ACHN (cell line): ENCODE data around the gene ATG4D.
A peak's percentile ranks its signal among the peaks of the same experiment; 100 is the strongest.

Source experiments
- DNase-seq: peaks from one replicate; pipeline ENCODE4 v3.0.0-alpha.2; 2015
- in situ Hi-C: cut with HindIII; loops from 2 replicates; pipeline ENCODE4 v1.10.0; 2017; ENCODE audit warnings: low sequenced_read_pairs, low pct_ligation_motif_present, low pct_unique_long_range_greater_than_20kb

ATG4D gene

DNA sequence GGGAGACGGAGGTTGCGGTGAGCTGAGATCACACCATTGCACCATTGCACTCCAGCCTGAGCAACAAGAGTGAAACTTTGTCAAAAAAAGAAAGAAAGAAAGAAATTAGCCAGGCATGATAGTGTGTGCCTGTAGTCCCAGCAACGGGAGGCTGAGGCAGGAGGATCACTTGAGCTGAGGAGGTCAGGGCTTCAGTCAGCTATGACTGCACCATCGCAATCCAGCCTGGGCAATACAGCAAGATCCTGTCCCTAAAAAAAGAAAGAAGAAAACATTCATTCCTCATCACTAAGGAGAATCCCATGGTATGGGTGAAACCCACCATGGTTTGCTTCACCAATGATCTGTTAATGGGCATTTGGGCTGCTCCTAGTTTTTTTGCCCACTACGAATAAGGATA, 56.4 kb downstream of the ATG4D start:
- in situ Hi-C loops, result no loop called here
- no peak for DNase-seq

DNA sequence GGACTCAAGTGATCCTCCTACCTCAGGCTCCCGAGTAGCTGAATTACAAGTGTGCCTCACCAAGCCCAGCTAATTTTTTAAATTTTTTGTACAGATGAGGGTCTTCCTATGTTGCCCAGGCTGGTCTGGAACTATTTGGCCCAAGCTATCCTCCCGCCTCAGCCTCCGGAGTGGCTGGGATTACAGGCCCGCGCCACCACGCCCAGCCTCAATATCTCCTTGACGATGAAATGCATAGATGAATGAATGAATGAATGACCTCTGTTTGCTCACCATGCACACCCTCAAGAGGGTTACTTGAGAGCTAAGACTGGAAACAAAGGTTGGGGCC, 58.3 kb downstream of the ATG4D start:
- no peak for DNase-seq
- in situ Hi-C loops, result no loop called here

DNA sequence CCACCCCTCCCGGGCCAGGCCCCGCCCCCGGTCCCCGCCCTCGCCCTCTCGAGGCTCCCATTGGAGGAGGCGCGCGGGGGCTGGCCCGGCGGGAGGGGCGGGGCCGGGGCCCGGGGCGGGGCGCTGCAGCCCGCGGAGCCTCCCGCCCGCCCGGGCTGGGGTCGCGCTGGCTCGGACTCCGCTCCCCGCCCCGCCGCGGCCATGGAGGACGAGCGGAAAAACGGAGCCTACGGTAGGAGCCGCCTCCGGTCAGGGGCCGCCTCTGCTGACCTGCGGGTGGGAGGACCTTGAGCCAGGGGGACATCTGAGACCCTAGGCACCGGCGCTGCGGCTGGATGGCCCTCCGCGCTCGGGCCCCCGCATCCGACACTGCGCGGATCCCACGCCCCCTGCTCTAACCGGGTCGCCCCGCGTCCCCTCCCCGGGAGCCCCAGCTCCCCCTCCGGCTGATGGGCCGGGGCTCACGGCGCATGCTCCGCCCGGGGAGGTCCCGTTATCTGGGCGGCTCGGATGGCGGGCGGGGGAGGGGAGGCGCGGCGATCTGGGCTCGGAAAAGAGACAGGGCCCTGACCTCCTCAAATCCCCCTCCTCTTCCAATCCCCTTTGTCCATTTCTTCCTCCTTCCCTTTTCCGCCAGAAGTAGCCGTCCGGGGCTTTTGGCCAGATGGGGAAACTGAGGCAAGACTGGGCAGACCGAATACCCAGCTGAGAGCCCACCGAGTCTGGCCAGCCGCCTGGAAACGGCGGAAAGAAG, 58.8 kb downstream of the ATG4D start:
- in situ Hi-C loops, result no loop called here
- peak; percentile 69 for DNase-seq
